Islet of Langerhans (tissue), 1 donor: ENCODE results near the gene PARVG.

Source experiments
- FAIRE-seq: peaks from one replicate; lab custom pipeline; 2011; peaks lifted over from hg19 to GRCh38; lab: Jason Lieb, UNC

PARVG gene

GRCh38 chr22:44245438-44245837 lies 64.7 kb downstream of the PARVG start:
- no peak for FAIRE-seq

GRCh38 chr22:44245867-44246266 lies 65.1 kb downstream of the PARVG start:
- no peak for FAIRE-seq

- no peak for FAIRE-seq
These were observed 66.0 kb downstream of the PARVG start for GRCh38 chr22:44246615-44247326.

- FAIRE-seq, result no peak
These were observed 66.6 kb downstream of the PARVG start for GRCh38 chr22:44247346-44247745.

- no peak for FAIRE-seq
These were observed 67.5 kb downstream of the PARVG start for GRCh38 chr22:44247923-44248892.

- FAIRE-seq, result no peak
These were observed 68.2 kb downstream of the PARVG start for GRCh38 chr22:44248926-44249325.

GRCh38 chr22:44249376-44250147 lies 68.8 kb downstream of the PARVG start:
- no peak for FAIRE-seq

- no peak for FAIRE-seq
These were observed 74.1 kb downstream of the PARVG start for GRCh38 chr22:44254811-44255210.

- no peak for FAIRE-seq
These were observed 75.4 kb downstream of the PARVG start for GRCh38 chr22:44256085-44256484.

GRCh38 chr22:44256556-44257485 lies 76.1 kb downstream of the PARVG start:
- FAIRE-seq, result no peak
